Lung (tissue), 12 donors: ENCODE measurements around the gene ADGRB2. TPM values are rescaled to one million over a fixed set of nuclear protein-coding genes. Genes with fewer than 3 reads are reported as not detected.

Source experiments
- ATAC-seq: fragments of 200-7000 bp; cut with Tn5 transposase; one replicate; pipeline ENCODE4 v1.9.1; 2020; ENCODE audit warnings: moderate number of reproducible peaks; ENCODE audit not compliant: insufficient read depth, low FRiP score
- DNase-seq, 3 donors: peaks; one replicate each; pipeline ENCODE4 v3.0.0-alpha.2; 2013 to 2017
- H3K27ac ChIP-seq, 2 donors: one replicate each; pipeline ENCODE4 v1.5.1; 2013; ENCODE audit warnings: mild to moderate bottlenecking in 2 of 2, moderate library complexity in 2 of 2, control low read depth in 1 of 2, inconsistent platforms in 1 of 2, low read depth in 1 of 2, low read length in 1 of 2
- H3K27me3 ChIP-seq, 3 donors: one replicate each; pipeline ENCODE4 v1.5.1; 2013; ENCODE audit warnings: low read length in 2 of 3; ENCODE audit not compliant: control insufficient read depth in 3 of 3, insufficient read depth in 3 of 3
- H3K36me3 ChIP-seq, 4 donors: one replicate each; pipeline ENCODE4 v1.5.1; 2013; ENCODE audit warnings: low read length in 4 of 4, mild to moderate bottlenecking in 1 of 4, moderate library complexity in 1 of 4; ENCODE audit not compliant: control insufficient read depth in 4 of 4, insufficient read depth in 4 of 4
- H3K4me1 ChIP-seq, 5 donors: one replicate each; pipeline ENCODE4 v1.5.1; 2013; ENCODE audit warnings: low read length in 5 of 5, mild to moderate bottlenecking in 2 of 5, moderate library complexity in 1 of 5; ENCODE audit not compliant: control insufficient read depth in 5 of 5, insufficient read depth in 5 of 5
- H3K4me3 ChIP-seq: one replicate; pipeline ENCODE4 v1.5.1; 2013; ENCODE audit warnings: mild to moderate bottlenecking, control low read depth, moderate library complexity
- H3K9ac ChIP-seq, 2 donors: one replicate each; pipeline ENCODE4 v1.5.1; 2013; ENCODE audit warnings: low read length in 2 of 2, control low read depth in 1 of 2; ENCODE audit not compliant: insufficient read depth in 1 of 2
- H3K9me3 ChIP-seq, 4 donors: one replicate each; pipeline ENCODE4 v1.5.1; 2013; ENCODE audit warnings: low read length in 3 of 4, mild to moderate bottlenecking in 1 of 4, moderate library complexity in 1 of 4; ENCODE audit not compliant: control insufficient read depth in 4 of 4, insufficient read depth in 3 of 4
- WGBS, 2 donors: extraction: QIAGEN DNeasy Blood & Tissue Kit; methylation state at CpG; one replicate each; pipeline ENCODE4 v1.1.7; 2013; 5-methylcytosine and 5-hydroxymethylcytosine counted together
- polyA plus RNA-seq, 2 donors: library from polyadenylated mRNA; stranded (reverse); fragments of 200-250 nt; gene quantifications; one replicate each; pipeline ENCODE4 v1.2.1, GENCODE V29; 2013
- total RNA-seq, 2 donors: library from RNA; depleted of rRNA in 1 of 2; stranded (reverse); fragments of >200 nt in 1 of 2; gene quantifications; one replicate each; pipeline ENCODE4 v1.2.1, GENCODE V29; 2014 to 2021
- TF ChIP-seq, protein P1 (sequence below): IDR thresholded peaks from 2 replicates; pipeline ENCODE4 v1.5.1; 2012; ENCODE audit warnings: mild to moderate bottlenecking; ENCODE audit errors: control extremely low read depth, extremely low read depth
- donor health status: control.
- donor health status: control.
- donor health status: Bipolar disorder and iron deficiency.
- donor health status: healthy.
- donor health status: DM: yes; HTN: yes; CAD: no.

The ADGRB2 gene
- total and polyA plus RNA-seq, 4 donors = 0.44 to 7.6 (median 1.3) TPM

DNA sequence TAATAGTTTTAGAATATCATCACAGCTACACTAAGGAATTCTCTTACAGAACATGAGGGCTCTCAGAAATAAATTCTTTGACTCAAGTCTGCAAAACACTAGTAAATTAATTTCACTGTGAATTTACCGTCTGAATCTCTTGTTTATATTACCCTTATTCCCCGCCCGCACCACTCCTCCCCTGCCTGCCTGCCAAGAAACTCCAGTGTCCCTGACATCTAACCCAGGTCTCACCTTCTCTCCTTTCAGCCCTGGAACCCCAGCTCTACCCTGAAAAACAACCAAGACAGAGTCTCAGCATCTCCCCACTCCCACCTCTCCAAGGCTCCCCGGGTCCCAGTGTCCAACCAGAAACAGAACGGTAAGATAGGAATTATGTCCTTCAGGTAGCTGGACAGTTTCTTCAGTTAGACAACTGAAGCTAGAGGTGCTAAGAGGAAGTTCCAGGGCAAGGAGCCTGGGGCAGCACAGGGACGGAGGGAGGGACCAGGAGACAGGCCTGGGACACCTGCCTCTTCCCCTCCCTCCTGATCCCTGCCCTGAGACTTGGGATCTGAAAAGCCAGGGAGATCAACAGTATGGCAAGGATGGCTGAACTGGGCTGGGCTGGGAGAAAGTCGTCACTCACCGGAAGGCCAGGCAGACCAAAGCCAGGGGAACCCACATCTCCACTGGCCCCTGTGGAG lies 75.8 kb downstream of the ADGRB2 start:
- Histone ChIP-seq H3K27me3 (no peaks in the 10 kb centered on the region), H3K9me3 (no peaks in the 10 kb centered on the region), H3K4me1 (no peaks in the 10 kb centered on the region), H3K27ac (no peak overlapping the region), H3K9ac (no peak overlapping the region), H3K4me3 (no peak overlapping the region), H3K36me3 (peaks cover 0 to 32% (median 5%) of the 10 kb centered on the region in 4 donors)
- TF ChIP-seq, protein P1, sequence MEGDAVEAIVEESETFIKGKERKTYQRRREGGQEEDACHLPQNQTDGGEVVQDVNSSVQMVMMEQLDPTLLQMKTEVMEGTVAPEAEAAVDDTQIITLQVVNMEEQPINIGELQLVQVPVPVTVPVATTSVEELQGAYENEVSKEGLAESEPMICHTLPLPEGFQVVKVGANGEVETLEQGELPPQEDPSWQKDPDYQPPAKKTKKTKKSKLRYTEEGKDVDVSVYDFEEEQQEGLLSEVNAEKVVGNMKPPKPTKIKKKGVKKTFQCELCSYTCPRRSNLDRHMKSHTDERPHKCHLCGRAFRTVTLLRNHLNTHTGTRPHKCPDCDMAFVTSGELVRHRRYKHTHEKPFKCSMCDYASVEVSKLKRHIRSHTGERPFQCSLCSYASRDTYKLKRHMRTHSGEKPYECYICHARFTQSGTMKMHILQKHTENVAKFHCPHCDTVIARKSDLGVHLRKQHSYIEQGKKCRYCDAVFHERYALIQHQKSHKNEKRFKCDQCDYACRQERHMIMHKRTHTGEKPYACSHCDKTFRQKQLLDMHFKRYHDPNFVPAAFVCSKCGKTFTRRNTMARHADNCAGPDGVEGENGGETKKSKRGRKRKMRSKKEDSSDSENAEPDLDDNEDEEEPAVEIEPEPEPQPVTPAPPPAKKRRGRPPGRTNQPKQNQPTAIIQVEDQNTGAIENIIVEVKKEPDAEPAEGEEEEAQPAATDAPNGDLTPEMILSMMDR = no peak
- ATAC-seq (no peak), DNase-seq (no peak)
- WGBS, 2 donors = 53 to 68% methylated on average over 8 of the region's 8 CpGs

- TF ChIP-seq, protein P1 = no peak
- DNase-seq (no peak), ATAC-seq (no peak)
- Histone ChIP-seq H3K4me3 (no peak overlapping the region), H3K9me3 (no peaks in the 10 kb centered on the region), H3K27me3 (no peaks in the 10 kb centered on the region), H3K4me1 (no peaks in the 10 kb centered on the region), H3K27ac (no peak overlapping the region), H3K9ac (no peak overlapping the region), H3K36me3 (peaks cover 0 to 36% (median 4%) of the 10 kb centered on the region in 4 donors)
- WGBS, 2 donors = 75% methylated on average over 8 of the region's 8 CpGs
These were observed 76.5 kb downstream of the ADGRB2 start for GRCh38 chr1:31687601-31688000.

- no peaks in the 10 kb centered on the region for H3K4me1 ChIP-seq
- no peak overlapping the region for H3K9ac ChIP-seq
- ATAC-seq = no peak
- WGBS, 2 donors = 81 to 93% methylated on average over 8 of the region's 8 CpGs
- no peak for DNase-seq
- no peak overlapping the region for H3K4me3 ChIP-seq
- peaks cover 0 to 32% (median 5%) of the 10 kb centered on the region in 4 donors for H3K36me3 ChIP-seq
- no peaks in the 10 kb centered on the region for H3K27me3 ChIP-seq
- TF ChIP-seq, protein P1 = no peak
- H3K27ac ChIP-seq = no peak overlapping the region
- H3K9me3 ChIP-seq = no peaks in the 10 kb centered on the region
These were observed 78.3 kb downstream of the ADGRB2 start for GRCh38 chr1:31685795-31686194.

DNA sequence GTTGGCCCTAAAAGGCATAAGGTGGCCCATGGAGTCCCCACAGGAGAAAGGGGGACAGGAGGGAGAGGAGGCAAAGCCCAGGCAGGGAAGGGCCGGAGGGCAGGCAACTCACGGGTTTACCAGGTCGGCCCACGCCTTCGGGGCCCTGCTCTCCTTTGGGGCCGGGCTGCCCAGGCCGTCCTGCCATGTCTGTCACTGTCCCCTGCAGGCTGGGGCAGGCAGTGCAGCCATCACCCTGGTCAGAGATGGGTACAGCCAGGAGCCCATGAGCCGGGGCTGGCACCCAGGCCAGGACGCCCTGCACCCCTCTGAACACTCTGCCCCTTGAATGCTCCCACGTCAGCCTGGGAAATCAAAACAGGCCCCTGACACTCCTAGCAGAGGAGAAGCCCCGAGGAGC lies 80.1 kb downstream of the ADGRB2 start:
- H3K27me3 ChIP-seq = no peaks in the 10 kb centered on the region
- 66 to 69% methylated on average over 10 to 11 of the region's 11 CpGs for WGBS, 2 donors
- peaks cover 0 to 28% (median 3%) of the 10 kb centered on the region in 4 donors for H3K36me3 ChIP-seq
- H3K27ac ChIP-seq = no peak overlapping the region
- no peak for DNase-seq
- TF ChIP-seq, protein P1 = no peak
- H3K4me3 ChIP-seq = no peak overlapping the region
- no peaks in the 10 kb centered on the region for H3K9me3 ChIP-seq
- no peak overlapping the region for H3K9ac ChIP-seq
- ATAC-seq = no peak
- no peaks in the 10 kb centered on the region for H3K4me1 ChIP-seq
